Cardiac fibroblast (primary cell): ENCODE measurements around the gene GPR176.

Source experiments
- DNase-seq, 2 donors: peaks; one replicate each; pipeline versions ENCODE4 v3.0.0 to v3.0.0-alpha.2; 2010; ENCODE audit warnings: low read depth in 2 of 2
- H3K4me3 ChIP-seq, 2 donors: replicated peaks in 1 of 2; 1 replicate in 1 of 2; 2 replicates in 1 of 2; pipeline ENCODE4 v1.5.1; 2011; ENCODE audit warnings: low read depth in 2 of 2, low read length in 2 of 2, mild to moderate bottlenecking in 2 of 2, moderate library complexity in 1 of 2
- CTCF ChIP-seq: IDR thresholded peaks from one replicate; pipeline ENCODE4 v1.5.1; 2011; ENCODE audit warnings: low read depth, mild to moderate bottlenecking, low read length, inconsistent platforms

Gene GPR176

GRCh38 chr15:39786447-39787056 lies 133.5 kb downstream of the GPR176 start:
- peak; percentile 50 for TF ChIP-seq CTCF
- H3K4me3 ChIP-seq: no peak overlapping the region
- peak; percentile 79 to 82 for DNase-seq

- no peak for TF ChIP-seq CTCF
- DNase-seq: no peak
- no peak overlapping the region for H3K4me3 ChIP-seq
These were observed 134.2 kb downstream of the GPR176 start for GRCh38 chr15:39785841-39786240.

GRCh38 chr15:39785139-39785538 lies 134.9 kb downstream of the GPR176 start:
- no peak for TF ChIP-seq CTCF
- peak in 1 of 2 donors; percentile 14 for DNase-seq
- H3K4me3 ChIP-seq: no peak overlapping the region

GRCh38 chr15:39784638-39785037 lies 135.4 kb downstream of the GPR176 start:
- TF ChIP-seq CTCF: no peak
- no peak overlapping the region for H3K4me3 ChIP-seq
- DNase-seq: no peak

- peak overlapping the region in 1 of 2 donors; percentile 85 for H3K4me3 ChIP-seq
- peak in 1 of 2 donors; percentile 58 for DNase-seq
- no peak for TF ChIP-seq CTCF
These were observed 135.9 kb downstream of the GPR176 start for GRCh38 chr15:39784125-39784524.

GRCh38 chr15:39783244-39783820 lies 136.7 kb downstream of the GPR176 start:
- peak overlapping the region; percentile 78 to 85 for H3K4me3 ChIP-seq
- TF ChIP-seq CTCF: no peak
- peak in 1 of 2 donors; percentile 36 for DNase-seq
